H9 (cell line): Measurements from ENCODE around the gene CAVIN3. TPM values are rescaled to one million over a fixed set of nuclear protein-coding genes. Genes with fewer than 3 reads are reported as not detected.

ENCODE experiments used
- DNase-seq: peaks from one replicate; pipeline ENCODE4 v3.0.0-alpha.2; 2017
- H2AFZ ChIP-seq: one replicate; pipeline ENCODE4 v1.6.1; 2013; ENCODE audit warnings: mild to moderate bottlenecking, low read length, control low read depth, moderate library complexity
- H2AK5ac ChIP-seq: 2 replicates; pipeline ENCODE4 v1.6.1; 2013; ENCODE audit warnings: low read length, control low read depth, mixed read lengths; ENCODE audit not compliant: insufficient read length
- H2BK120ac ChIP-seq: one replicate; pipeline ENCODE4 v1.6.1; 2013; ENCODE audit warnings: low read depth, mild to moderate bottlenecking, low read length, control low read depth, inconsistent platforms; ENCODE audit not compliant: poor library complexity, severe bottlenecking
- H2BK12ac ChIP-seq: 2 replicates; pipeline ENCODE4 v1.6.1; 2013; ENCODE audit warnings: low read length, control low read depth, mixed read lengths, low read depth; ENCODE audit not compliant: insufficient read length
- H2BK15ac ChIP-seq: 2 replicates; pipeline ENCODE4 v1.6.1; 2013; ENCODE audit warnings: low read depth, low read length, control low read depth
- H2BK20ac ChIP-seq: one replicate; pipeline ENCODE4 v1.6.1; 2013; ENCODE audit warnings: low read depth, mild to moderate bottlenecking, low read length, control low read depth, inconsistent platforms; ENCODE audit not compliant: poor library complexity, severe bottlenecking
- H2BK5ac ChIP-seq: 2 replicates; pipeline ENCODE4 v1.6.1; 2013; ENCODE audit warnings: low read length, control low read depth, mixed read lengths; ENCODE audit not compliant: insufficient read length
- H3K14ac ChIP-seq: 2 replicates; pipeline ENCODE4 v1.6.1; 2013; ENCODE audit warnings: low read length, control low read depth; ENCODE audit not compliant: insufficient read depth
- H3K18ac ChIP-seq: 2 replicates; pipeline ENCODE4 v1.6.1; 2013; ENCODE audit warnings: low read depth, mild to moderate bottlenecking, mixed read lengths, low read length, control low read depth; ENCODE audit not compliant: insufficient read length
- H3K23ac ChIP-seq: 2 replicates; pipeline ENCODE4 v1.6.1; 2013; ENCODE audit warnings: low read length, control low read depth, mixed read lengths, low read depth; ENCODE audit not compliant: insufficient read length
- H3K23me2 ChIP-seq: 2 replicates; pipeline ENCODE4 v1.6.1; 2013; ENCODE audit warnings: low read depth, mild to moderate bottlenecking, mixed read lengths, low read length, control low read depth; ENCODE audit not compliant: insufficient read length, poor library complexity, severe bottlenecking
- H3K27ac ChIP-seq: 2 replicates; pipeline ENCODE4 v1.5.1; 2013; ENCODE audit warnings: low read length, control low read depth, mixed read lengths, low read depth; ENCODE audit not compliant: insufficient read length
- H3K27me3 ChIP-seq: 2 replicates; pipeline ENCODE4 v1.6.1; 2013; ENCODE audit warnings: low read length, control low read depth, inconsistent platforms; ENCODE audit not compliant: insufficient read depth
- H3K4ac ChIP-seq: 2 replicates; pipeline ENCODE4 v1.6.1; 2013; ENCODE audit warnings: low read depth, mild to moderate bottlenecking, control low read depth, inconsistent platforms, low read length, moderate library complexity
- H3K4me1 ChIP-seq: 2 replicates; pipeline ENCODE4 v1.6.1; 2013; ENCODE audit warnings: low read length, control low read depth, inconsistent platforms; ENCODE audit not compliant: insufficient read depth
- H3K4me2 ChIP-seq: 2 replicates; pipeline ENCODE4 v1.6.1; 2013; ENCODE audit warnings: low read length, control low read depth, mixed read lengths; ENCODE audit not compliant: insufficient read length, insufficient read depth
- H3K56ac ChIP-seq: 2 replicates; pipeline ENCODE4 v1.6.1; 2013; ENCODE audit warnings: low read depth, mild to moderate bottlenecking, mixed read lengths, low read length, control low read depth; ENCODE audit not compliant: insufficient read length
- H3K79me1 ChIP-seq: 2 replicates; pipeline ENCODE4 v1.6.1; 2013; ENCODE audit warnings: low read depth, mild to moderate bottlenecking, moderate library complexity, low read length, control low read depth, inconsistent platforms; ENCODE audit not compliant: insufficient read depth, poor library complexity, severe bottlenecking
- H3K79me2 ChIP-seq: 2 replicates; pipeline ENCODE4 v1.6.1; 2013; ENCODE audit warnings: low read length, control low read depth, inconsistent platforms; ENCODE audit not compliant: insufficient read depth
- H3K9ac ChIP-seq: 2 replicates; pipeline ENCODE4 v1.6.1; 2013; ENCODE audit warnings: low read length, control low read depth, mixed read lengths; ENCODE audit not compliant: insufficient read length; ENCODE audit errors: extremely low read depth
- H3K9me3 ChIP-seq: one replicate; pipeline ENCODE4 v1.6.1; 2013; ENCODE audit warnings: low read depth, low read length, inconsistent platforms; ENCODE audit not compliant: control insufficient read depth
- H3T11ph ChIP-seq: one replicate; pipeline ENCODE4 v1.6.1; 2013; ENCODE audit warnings: mild to moderate bottlenecking, low read length, control low read depth, inconsistent platforms
- H4K20me1 ChIP-seq: one replicate; pipeline ENCODE4 v1.6.1; 2013; ENCODE audit not compliant: control insufficient read depth, insufficient read length, insufficient read depth
- H4K5ac ChIP-seq: 2 replicates; pipeline ENCODE4 v1.6.1; 2013; ENCODE audit warnings: low read depth, mild to moderate bottlenecking, mixed read lengths, low read length, control low read depth; ENCODE audit not compliant: insufficient read length
- H4K8ac ChIP-seq: replicated peaks from 2 replicates; pipeline ENCODE4 v1.6.1; 2013; ENCODE audit warnings: low read length, control low read depth, mixed read lengths, low read depth; ENCODE audit not compliant: insufficient read length
- H4K91ac ChIP-seq: 2 replicates; pipeline ENCODE4 v1.6.1; 2013; ENCODE audit warnings: low read depth, mild to moderate bottlenecking, moderate library complexity, mixed read lengths, low read length, control low read depth; ENCODE audit not compliant: insufficient read length
- H3K27ac Mint-ChIP-seq, 3 experiments: 2 replicates in 2 of 3; 3 replicates in 1 of 3; pipeline ENCODE4 v1.8.0; 2020 to 2021; ENCODE audit warnings: mixed read lengths in 3 of 3, mild to moderate bottlenecking in 1 of 3, moderate library complexity in 1 of 3
- H3K27me3 Mint-ChIP-seq: 2 replicates; pipeline ENCODE4 v1.8.0; 2021; ENCODE audit warnings: low read depth, mild to moderate bottlenecking, moderate library complexity, mixed read lengths
- H3K36me3 Mint-ChIP-seq, 3 experiments: 2 replicates in 2 of 3; 3 replicates in 1 of 3; pipeline ENCODE4 v1.8.0; 2020 to 2021; ENCODE audit warnings: low read depth in 3 of 3, mixed read lengths in 3 of 3; ENCODE audit not compliant: insufficient read depth in 1 of 3
- H3K4me1 Mint-ChIP-seq, 2 experiments: 2 replicates each; pipeline ENCODE4 v1.8.0; 2020; ENCODE audit warnings: mixed read lengths in 2 of 2
- H3K4me3 Mint-ChIP-seq, 2 experiments: 2 replicates in 1 of 2; 3 replicates in 1 of 2; pipeline ENCODE4 v1.8.0; 2020 to 2021; ENCODE audit warnings: mild to moderate bottlenecking in 2 of 2, mixed read lengths in 2 of 2, moderate library complexity in 1 of 2
- H3K9me3 Mint-ChIP-seq, 2 experiments: 2 replicates in 1 of 2; 3 replicates in 1 of 2; pipeline ENCODE4 v1.8.0; 2020; ENCODE audit warnings: mild to moderate bottlenecking in 2 of 2, mixed read lengths in 2 of 2, moderate library complexity in 1 of 2
- CTCF ChIP-seq: fragments of 200-600 bp; sonication (generic); conservative IDR thresholded peaks from 3 replicates; pipeline ENCODE4 v1.8.0; 2021; ENCODE audit warnings: antibody characterized with exemption, mild to moderate bottlenecking
- WGBS: extraction: QIAGEN DNeasy Blood & Tissue Kit; methylation state at CpG from one replicate; pipeline ENCODE4 v1.1.7; 2013; ENCODE audit warnings: missing lambda C conversion rate, low lambda C conversion rate, mixed read lengths; ENCODE audit not compliant: insufficient read length; ENCODE audit errors: extremely low coverage; 5-methylcytosine and 5-hydroxymethylcytosine counted together
- total RNA-seq: library from RNA; stranded (reverse); gene quantifications from 2 replicates; pipeline ENCODE4 v1.2.1, GENCODE V29; 2021

The CAVIN3 gene
- total RNA-seq, 1 experiment from 2014 or later = 60.0 TPM

- Histone ChIP-seq H4K20me1 (no peaks in the 10 kb centered on the region), H3K9ac (no peak overlapping the region), H3K79me1 (no peaks in the 10 kb centered on the region), H3K4ac (no peak overlapping the region), H4K91ac (no peak overlapping the region), H2BK15ac (no peak overlapping the region), H3K27me3 (no peaks in the 10 kb centered on the region), H3K27ac (no peak overlapping the region), H3K4me2 (no peak overlapping the region), H2AFZ (no peak overlapping the region), H2BK5ac (no peak overlapping the region), H2BK120ac (no peak overlapping the region), H3K23me2 (no peaks in the 10 kb centered on the region), H2BK12ac (no peak overlapping the region), H2AK5ac (no peak overlapping the region), H3K79me2 (no peaks in the 10 kb centered on the region), H3K4me1 (no peaks in the 10 kb centered on the region), H4K5ac (no peak overlapping the region), H2BK20ac (no peak overlapping the region), H4K8ac (no peak overlapping the region), H3K56ac (no peak overlapping the region), H3K9me3 (no peaks in the 10 kb centered on the region), H3T11ph (no peak overlapping the region), H3K18ac (no peak overlapping the region), H3K14ac (no peak overlapping the region), H3K23ac (no peak overlapping the region)
- Mint-ChIP-seq H3K27ac (no peak overlapping the region; a peak in 1 of 7 replicates), H3K36me3 (no peaks in the 10 kb centered on the region), H3K4me3 (no peak overlapping the region), H3K27me3 (no peaks in the 10 kb centered on the region; the same call in 1 of the 2 replicates), H3K4me1 (peaks cover 4 to 5% of the 10 kb centered on the region in 2 experiments), H3K9me3 (no peaks in the 10 kb centered on the region)
- DNase-seq = no peak
- no peak for TF ChIP-seq CTCF
- no CpG with 5 or more reads among the region's 3 CpGs for WGBS
Observed at GRCh38 chr11:6360183-6360582, 39.9 kb upstream of the CAVIN3 start.
